ENCODE data around the gene WNK1. TPM values are rescaled to one million over a fixed set of nuclear protein-coding genes. Genes with fewer than 3 reads are reported as not detected.

The WNK1 gene
- total and polyA plus RNA-seq, 7 donors = 40.7 to 272 (median 230) TPM

Other genes with a start within 250 kb of the WNK1 start
- gene NINJ2, start 89.1 kb upstream of the WNK1 start, total RNA-seq = 10 to 100 TPM; 32.6 to 37.3 (median 33.0) TPM
- gene NINJ2, start 89.1 kb upstream of the WNK1 start, polyA plus RNA-seq = 10 to 100 TPM; 11.8 to 66.6 (median 49.1) TPM
- gene RAD52, start 197.1 kb downstream of the WNK1 start, total RNA-seq = 10 to 100 TPM in 2 of 4 donors, 1 to 10 TPM in 2; 6.7 to 12.8 (median 9.2) TPM
- 10 to 100 TPM in 1 of 3 donors, 1 to 10 TPM in 2; 5.9 to 14.4 (median 6.8) TPM for gene RAD52, start 197.1 kb downstream of the WNK1 start, polyA plus RNA-seq
- gene ERC1, start 238.6 kb downstream of the WNK1 start, total RNA-seq = 10 to 100 TPM; 29.4 to 35.6 (median 33.2) TPM
- gene ERC1, start 238.6 kb downstream of the WNK1 start, polyA plus RNA-seq = 10 to 100 TPM in 1 of 3 donors, 1 to 10 TPM in 2; 4.0 to 14.0 (median 7.4) TPM